ENCODE results near the gene PAX4.
A peak's percentile ranks its signal among the peaks of the same experiment; 100 is the strongest.

The PAX4 gene

DNA sequence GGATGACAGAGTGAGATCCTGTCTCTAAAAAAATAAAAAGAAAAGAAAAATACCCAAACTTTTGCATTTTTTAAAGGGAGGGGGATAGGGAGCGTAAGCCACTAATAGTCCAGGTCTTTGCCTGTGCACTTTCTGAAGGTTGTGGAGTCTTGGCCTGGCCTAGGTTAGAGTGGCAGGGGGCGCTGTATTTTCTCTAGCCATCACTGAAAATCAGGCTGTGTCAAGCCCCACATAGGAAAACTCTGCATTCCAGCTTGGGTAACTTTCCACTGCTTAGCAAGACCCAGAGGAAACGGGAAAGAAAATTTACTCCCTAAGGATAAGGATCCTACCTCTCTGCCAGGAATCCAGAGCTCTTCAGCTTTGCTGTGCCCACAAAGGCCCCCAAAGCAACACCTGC is 10.5 kb upstream of the PAX4 start:
- DNase-seq (ENCODE audit: low spot score) = no peak

DNA sequence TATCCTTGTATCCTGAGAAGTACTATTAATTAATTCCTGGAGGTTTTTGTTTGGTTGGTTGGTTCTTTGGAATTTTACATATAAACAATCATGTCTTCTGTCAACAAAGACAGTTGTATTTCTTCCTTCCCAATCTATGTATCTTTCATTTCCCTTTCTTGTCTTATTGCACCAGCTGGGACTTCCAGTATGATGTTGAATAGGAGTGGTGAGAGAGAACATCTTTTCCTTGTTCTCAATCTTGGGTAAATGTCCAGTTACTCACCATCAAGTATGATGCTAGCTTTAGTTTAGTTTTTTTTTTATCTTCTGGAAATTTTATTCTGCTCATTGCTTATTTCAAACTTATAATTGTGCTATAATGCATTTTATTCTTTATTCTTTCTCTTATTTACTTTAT is 7.4 kb upstream of the PAX4 start:
- no peak for DNase-seq (ENCODE audit: low spot score)

DNA sequence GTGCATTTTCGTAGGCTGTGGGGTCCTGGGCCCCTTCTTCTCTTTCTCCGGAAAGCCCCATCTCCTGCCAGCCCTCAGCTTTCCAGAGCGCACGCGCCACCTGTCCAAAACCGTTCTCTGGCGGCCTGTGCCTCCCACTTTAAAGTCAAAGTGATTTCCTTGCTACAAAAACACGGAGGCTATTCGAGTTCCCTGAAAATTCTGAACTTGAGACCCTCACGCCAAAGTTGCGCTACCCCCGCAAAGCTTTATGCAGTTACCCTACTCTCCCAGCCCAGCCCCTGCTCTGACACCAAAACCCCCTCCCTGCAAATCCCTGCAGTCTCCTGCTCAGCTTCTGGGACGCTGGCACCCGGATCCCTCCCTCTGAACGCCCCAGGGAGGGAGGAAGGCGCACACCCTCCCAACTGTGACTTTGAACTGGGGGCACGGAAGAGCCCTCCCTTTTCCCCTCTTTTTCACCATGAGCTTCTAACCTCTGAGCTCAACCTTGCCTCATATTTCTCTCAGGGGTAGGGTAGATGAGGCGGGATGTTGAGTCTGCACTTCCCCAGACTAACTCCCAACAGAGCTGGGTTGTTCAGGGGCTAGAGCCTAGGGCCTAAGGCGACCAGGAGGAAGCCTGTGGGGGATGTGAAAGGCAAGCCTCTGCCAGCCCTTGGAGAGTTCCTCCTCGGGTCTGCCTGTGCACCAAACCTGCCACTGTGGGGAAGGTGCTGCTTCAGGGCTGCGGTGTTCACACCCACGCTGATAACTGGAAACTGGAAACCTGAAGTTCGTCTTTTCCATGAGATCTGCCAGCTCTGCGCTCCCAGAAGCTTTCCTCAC is 2.7 kb upstream of the PAX4 start:
- DNase-seq (ENCODE audit: low spot score) = no peak

DNA sequence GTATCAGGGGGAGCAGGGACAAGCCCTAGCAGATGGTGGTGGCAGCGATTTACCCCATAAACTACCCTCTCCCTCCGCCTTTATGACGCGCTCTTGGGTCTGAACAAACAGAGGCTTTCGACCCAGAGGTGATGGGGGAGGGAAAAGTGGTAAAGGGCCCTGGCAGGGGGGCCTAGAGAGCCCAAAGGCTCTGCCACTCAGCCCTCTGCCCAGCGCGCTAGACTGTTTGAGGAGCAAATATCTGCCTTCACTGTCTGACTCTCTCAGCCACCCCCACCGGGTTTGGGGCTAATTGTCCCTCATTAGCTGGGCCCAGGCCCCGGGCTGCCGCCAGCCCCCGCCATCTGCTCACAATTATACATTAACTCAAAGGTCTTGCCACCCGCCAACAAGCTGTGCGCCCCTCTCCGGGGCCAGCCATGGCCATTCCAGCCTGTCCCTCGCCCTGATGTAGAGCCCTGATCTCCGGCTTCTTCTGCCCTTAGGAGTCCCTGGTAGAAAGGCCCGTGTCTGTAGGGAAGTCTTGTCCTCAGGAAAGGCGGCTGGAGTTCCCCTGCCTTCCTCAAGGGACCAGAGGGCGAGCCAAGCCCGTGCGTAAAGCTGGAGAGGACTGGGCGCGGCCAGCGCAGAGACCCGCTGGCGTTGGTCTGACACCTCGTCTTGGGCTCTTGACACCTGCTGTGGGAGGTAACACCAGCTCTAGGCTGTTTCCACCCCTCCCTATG is 1.9 kb upstream of the PAX4 start:
- DNase-seq (ENCODE audit: low spot score) = no peak

DNA sequence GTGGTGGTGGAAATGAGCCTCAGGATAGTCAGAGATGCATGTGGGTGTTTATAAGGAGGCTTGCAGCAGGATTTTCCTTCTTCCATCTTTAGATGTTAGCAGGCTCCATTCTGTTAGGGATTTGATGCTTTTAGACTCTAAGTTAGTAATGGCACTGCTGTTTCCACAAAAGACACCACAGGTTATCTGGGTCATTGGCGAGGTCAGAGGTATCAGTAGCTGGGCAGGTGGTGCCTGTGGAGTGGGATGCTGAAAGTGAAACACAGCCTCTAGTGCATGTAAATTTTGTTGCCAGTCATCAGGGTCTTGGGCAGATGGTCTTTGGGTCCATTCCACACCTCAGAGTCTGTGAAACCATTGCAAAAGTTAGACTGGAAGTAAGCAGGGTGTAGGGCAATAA is 833 bp upstream of the PAX4 start:
- no peak for DNase-seq (ENCODE audit: low spot score)

DNA sequence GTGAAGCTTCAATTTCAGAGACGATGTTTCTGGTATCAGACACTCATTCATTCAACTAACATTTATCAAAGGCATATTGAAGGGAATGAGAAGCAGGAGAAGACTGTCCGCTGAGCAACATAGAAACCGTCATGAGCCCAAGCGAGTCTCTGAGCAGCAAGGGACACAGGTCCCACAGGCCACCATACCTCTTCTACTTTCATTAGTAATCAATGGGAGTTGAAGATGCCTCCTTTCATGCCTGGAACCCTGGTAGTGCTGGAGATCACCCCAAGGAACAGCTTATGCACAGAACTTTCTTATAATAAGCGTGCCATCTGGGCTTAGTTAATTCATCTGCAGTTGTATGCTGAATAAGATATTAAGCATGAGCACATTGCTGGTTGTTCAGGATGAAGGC is 1.2 kb downstream of the PAX4 start:
- DNase-seq (ENCODE audit: low spot score) = no peak

DNA sequence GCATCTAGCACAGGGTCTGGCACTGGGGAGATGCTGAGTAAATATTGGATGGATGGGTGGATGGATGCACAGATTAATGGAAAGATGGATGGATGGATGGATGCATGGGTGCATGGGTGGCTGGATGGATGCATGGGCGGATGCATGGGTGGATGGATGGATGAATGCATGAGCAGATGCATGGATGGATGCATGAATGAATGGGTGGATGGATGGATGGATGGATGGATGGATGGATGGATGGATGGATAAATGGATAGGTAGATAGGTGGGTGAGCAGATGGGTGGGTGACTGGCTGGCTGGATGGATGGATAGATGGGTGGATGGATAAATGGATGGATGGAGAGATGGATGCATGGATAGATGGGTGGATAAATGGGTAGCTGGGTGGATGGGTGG is 5.7 kb downstream of the PAX4 start:
- DNase-seq (ENCODE audit: low spot score) = no peak

DNA sequence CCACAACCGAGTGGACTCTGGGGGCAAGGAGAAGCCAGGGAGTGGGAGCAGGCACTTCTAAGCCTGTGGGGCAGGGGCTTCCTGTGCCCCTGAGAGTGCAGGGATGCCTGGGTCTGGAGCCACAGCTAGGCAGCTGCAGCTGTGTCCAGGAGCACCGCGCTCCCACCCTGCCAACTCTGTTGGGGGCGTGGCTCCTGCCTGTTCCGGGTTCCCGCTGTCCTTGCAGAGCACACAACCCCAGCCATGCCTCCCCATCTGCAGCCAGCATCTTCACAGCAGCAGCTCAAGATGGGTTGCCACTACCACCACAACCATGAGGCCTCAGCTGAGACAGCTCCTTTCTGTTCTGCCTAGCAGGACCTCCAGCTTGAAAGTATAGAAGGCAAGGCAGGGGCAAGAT is 8.6 kb downstream of the PAX4 start:
- DNase-seq (ENCODE audit: low spot score) = no peak

DNA sequence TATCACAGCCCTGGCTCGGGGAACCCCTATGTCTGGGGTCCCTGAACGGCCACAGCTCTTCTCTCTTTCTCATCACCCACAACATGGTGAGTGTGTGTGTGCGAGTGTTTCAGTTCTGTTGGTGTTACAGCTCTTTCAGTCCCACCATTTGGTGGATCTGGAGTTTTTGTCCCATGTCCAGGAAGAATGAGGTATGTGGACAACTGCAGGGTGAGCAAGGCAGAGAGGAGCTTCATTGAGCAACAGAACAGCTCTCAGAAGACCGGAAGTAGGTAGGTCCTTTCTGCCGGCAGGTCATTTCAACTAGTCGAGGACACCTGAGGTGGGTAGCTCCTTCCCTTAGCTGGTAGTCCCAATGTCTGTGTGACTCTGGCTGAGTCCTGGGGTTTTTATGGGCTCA is 9.5 kb downstream of the PAX4 start:
- DNase-seq (ENCODE audit: low spot score) = no peak

DNA sequence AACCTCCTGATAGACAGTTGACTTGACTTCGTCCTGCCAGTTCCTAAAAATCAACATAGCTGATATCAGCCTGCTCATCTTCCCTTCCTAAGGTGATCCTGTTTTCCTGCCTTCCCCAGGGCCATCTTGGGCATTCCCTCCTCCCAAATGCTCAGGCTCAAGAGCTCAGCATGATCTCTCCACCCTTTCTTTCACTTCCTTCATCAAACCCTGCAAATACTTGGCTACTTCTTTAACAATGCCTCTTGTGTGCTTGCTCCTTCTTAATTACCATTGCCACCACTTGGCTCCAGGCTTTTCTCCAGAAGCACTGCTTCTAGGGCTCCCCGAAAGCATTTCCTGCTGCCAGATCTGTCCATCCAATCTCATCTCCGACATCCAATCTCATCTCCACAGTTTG is 17.1 kb downstream of the PAX4 start:
- no peak for DNase-seq (ENCODE audit: low spot score)

DNA sequence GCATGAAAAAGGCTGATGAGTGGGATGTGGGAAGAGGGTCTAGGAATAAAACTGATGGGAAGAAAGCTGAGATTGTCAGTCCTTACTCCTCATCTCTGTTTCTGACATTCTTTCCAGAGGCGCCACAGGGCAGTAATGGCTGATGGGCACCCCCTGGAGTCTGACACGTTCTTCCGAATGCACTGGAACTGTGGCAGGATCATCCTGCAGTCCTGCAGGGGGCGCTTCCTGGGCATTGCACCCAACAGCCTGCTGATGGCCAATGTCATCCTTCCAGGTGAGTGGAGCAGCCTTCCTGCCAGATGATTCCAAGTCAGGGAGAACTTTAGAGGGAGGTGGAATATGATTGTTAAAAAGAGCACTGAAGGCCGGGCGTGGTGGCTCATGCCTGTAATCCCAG is 19.6 kb downstream of the PAX4 start:
- DNase-seq (ENCODE audit: low spot score) = no peak

DNA sequence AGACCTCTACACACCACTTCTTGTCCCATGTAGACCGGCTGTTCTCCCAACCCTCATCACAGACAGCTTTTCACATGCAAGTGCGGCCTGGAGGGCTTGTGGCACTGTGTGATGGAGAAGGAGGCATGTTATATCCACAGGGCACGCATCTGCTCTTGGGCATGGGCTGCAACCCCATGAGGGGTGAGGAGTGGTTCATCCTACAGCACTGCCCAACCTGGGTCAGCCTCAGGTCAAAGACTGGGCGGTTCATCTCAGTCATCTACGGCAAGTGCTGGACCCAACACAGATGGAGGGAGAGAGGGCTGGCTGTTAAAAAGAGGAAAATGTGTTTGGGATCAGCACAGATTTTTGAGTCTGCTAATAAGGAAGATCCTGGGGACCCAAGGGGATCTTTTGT is 22.2 kb downstream of the PAX4 start:
- DNase-seq (ENCODE audit: low spot score) = no peak

DNA sequence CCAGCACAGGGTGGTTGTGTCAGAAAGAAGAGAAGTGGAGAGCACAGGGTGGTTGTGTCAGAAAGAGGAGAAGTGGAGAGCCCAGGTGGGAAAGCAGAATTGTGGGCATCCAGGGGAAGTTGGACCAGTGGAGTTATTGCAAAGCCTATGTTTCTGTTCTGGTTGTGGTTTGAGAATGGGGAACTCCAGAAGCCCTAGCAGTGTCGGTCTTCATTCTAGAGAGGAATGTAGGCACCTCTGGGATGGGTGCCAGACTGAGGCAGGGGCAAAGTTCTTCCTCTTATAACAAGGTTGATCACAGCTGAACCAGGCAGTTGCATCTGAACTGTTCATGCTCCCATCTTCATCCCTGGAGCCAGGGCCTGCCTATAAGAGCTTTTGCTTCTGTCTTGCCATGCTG is 23.5 kb downstream of the PAX4 start:
- DNase-seq (ENCODE audit: low spot score) = peak; percentile 75

DNA sequence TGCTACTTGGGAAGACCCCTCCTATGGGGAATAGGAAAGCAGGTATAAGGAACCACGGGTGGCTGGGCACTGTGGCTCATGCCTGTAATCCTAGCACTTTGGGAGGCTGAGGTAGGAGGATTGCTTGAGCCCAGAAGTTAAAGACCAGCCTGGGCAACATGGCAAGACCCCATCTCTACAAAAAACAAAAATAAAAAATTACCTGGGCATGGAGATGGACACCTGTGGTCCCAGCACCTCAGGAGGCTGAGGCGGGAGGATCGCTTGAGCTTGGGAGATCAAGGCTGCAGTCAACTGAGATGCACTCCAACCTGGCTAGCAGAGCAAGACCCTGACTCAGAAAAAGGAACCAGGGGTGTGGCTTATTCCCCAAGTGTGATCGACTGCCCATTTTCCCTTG is 25.4 kb downstream of the PAX4 start:
- DNase-seq (ENCODE audit: low spot score) = no peak

DNA sequence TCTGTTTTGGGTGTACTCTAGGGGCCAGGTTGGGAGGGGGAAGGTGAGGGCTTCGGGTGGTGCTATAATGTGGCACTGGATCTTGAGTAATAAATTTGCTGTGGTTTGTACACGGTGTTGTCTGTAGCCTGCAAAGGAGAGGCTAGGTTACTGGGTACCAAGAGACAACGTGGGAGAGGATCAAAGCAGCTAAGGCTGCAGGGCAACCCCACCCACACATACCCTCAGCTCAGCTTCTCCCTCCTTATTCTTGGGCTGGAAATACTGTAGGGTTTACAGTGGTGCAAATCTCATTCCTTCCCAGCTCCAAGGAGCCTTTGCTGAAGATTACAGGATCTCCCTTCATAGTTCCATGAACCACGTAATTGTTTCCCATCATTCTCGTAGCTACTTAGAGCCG is 26.4 kb downstream of the PAX4 start:
- no peak for DNase-seq (ENCODE audit: low spot score)

DNA sequence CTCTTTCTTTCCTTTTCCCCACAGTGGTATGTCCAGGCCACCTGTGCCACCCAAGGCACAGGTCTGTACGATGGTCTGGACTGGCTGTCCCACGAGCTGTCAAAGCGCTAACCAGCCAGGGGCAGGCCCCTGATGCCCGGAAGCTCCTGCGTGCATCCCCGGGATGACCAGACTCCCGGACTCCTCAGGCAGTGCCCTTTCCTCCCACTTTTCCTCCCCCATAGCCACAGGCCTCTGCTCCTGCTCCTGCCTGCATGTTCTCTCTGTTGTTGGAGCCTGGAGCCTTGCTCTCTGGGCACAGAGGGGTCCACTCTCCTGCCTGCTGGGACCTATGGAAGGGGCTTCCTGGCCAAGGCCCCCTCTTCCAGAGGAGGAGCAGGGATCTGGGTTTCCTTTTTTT is 26.8 kb downstream of the PAX4 start:
- DNase-seq (ENCODE audit: low spot score) = no peak

DNA sequence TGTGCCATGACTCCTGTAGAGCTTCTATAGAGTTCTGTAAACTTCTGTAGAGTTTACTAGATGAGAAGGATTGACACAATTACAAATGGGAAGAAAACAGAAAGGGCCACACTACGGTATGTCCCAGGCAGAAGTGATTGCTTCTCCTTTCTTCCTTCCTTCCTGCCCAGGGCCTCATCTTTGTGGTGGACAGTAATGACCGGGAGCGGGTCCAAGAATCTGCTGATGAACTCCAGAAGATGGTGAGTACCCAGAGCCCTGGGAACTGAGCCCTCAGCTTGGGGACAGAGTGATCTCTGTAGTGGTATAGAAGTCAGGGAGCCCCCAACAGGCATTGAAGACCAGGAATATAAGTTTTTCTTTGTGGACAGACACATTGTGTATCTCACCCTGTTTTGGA is 28.0 kb downstream of the PAX4 start:
- DNase-seq (ENCODE audit: low spot score) = peak; percentile 37

DNA sequence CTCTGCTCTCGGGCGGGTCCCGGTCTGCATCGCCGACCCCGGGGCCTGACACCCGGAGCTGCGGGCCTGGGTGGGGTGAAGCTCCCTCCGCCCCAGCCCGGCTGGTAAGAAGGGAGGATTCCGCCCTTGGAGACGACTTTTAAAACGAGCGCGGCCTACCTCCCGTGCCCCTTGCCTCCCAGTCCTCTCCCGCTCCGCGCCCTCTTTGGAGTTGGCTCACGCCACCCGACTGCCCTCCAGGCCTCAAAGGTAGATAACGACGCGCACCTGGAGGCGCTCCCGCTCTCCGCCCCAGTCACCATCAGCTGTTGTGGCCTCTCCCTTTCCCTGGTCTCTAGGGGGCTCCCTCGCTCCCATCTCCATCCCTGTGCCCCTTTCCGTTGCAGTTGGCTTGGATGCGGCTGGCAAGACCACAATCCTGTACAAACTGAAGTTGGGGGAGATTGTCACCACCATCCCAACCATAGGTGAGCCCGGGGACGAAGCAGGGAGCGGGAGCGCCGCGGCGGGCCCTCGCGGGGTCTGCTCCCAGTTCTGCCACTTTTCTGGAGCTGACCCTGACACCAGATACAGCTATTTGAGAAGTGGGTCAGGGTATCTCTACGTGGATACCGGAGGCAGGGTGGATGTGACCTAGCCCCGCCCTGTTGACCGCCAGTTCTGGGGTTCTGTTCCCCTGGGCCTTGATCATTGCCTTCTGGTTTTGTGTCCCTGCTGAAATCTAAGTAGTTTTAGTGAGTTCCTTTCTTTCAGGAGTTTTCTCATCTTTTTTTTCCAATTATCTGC is 29.1 kb downstream of the PAX4 start:
- peak; percentile 75 for DNase-seq (ENCODE audit: low spot score)

DNA sequence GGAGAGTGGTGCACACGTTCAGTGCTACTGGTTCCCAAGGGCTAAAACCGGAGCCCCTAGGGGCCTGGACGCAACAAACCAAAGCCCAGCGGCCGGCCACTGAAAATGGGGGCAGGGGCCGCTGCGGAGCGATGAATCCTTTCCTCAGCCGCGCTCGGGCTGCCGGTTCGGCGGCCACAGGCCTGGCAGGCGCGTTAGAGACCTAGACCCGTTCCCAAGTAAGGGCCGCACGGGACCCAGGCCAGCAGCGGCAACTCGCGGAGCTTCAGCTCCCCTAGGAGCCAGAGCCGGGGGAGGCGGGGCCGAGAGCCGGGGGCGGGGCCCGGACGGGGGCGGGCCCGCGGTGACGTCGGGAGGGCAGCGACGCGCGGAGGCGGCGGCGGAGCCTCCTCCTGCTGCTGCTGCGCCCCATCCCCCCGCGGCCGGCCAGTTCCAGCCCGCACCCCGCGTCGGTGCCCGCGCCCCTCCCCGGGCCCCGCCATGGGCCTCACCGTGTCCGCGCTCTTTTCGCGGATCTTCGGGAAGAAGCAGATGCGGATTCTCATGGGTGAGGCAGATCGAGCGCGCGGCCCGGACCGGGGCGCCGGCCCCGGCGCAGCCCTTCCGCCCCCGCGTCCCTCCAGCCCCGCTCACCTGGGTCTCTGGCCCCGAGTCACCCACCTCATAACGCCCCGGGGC is 29.8 kb downstream of the PAX4 start, which contains the start of gene ARF5:
Gene ARF5, plus strand, starts transcription at position 393 of the 678 bp plus-strand sequence. Its CDS starts 88 bp downstream, at position 481.
- peak; percentile 93 for DNase-seq (ENCODE audit: low spot score)

DNA sequence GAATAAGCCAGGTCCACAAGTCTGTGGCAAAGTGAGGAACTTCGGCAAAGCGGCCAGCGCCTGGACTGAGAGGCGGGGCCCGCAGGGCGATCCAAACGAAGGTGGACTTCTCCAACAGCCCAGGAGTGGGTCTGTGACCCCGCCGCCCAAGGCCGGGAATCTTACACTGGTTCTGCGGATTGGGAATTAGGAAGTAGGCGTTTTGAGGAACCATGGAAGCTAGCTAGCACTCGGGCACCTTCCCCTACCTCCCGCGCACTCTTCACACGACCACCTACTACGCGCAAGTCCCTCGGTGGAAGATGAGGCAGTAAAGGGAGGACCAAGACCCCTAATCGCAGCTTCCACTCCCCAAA is 30.3 kb downstream of the PAX4 start:
- DNase-seq (ENCODE audit: low spot score) = no peak

DNA sequence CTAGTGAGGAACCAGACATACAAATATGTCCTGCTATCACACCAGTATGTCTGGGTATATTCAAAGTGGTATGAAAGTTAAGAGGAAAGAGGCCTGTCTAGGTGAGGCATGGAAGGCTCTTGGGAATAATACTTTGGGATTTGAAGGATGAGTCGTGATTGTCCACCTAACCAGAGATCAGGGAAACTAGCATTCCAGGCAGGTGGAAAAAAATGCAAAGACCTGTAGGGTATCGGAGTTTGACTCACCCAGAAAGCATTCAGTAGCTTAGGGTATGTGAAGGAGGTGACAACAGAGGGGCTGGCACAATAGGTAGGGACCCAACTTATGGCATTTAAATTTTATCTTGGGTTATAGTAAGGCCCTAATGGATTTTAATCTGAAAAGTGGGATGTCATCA is 31.6 kb downstream of the PAX4 start:
- DNase-seq (ENCODE audit: low spot score) = no peak

All from Ammon's horn (tissue), 1 donor.